Bronchial epithelial cell (primary cell): ENCODE measurements around the gene ZNRF3. TPM values are rescaled to one million over a fixed set of nuclear protein-coding genes. Genes with fewer than 3 reads are reported as not detected.

Experiments
- DNase-seq: peaks from one replicate; pipeline ENCODE4 v3.0.0-alpha.2; 2010; ENCODE audit warnings: low read depth
- FAIRE-seq: peaks from 2 replicates; lab custom pipeline; 2011; peaks lifted over from hg19 to GRCh38; lab: Jason Lieb, UNC
- H3K27me3 ChIP-seq: 2 replicates; pipeline ENCODE4 v1.5.1; 2011; ENCODE audit warnings: low read length; ENCODE audit not compliant: control insufficient read depth, insufficient read depth
- H3K36me3 ChIP-seq: 2 replicates; pipeline ENCODE4 v1.5.1; 2011; ENCODE audit warnings: low read length; ENCODE audit not compliant: control insufficient read depth, insufficient read depth
- H3K4me3 ChIP-seq: 2 replicates; pipeline ENCODE4 v1.5.1; 2011; ENCODE audit warnings: mild to moderate bottlenecking, low read depth, low read length, control low read depth
- total RNA-seq: library from RNA; depleted of rRNA; stranded (reverse); fragments of >200 nt; gene quantifications from 2 replicates; pipeline ENCODE4 v1.2.1, GENCODE V29; 2014
- TF ChIP-seq, protein P1 (sequence below): IDR thresholded peaks from 2 replicates; pipeline ENCODE4 v1.5.1; 2011; ENCODE audit warnings: mild to moderate bottlenecking, moderate library complexity, low read length, control low read depth, inconsistent platforms; ENCODE audit not compliant: insufficient read depth, severe bottlenecking

ZNRF3 gene
- total RNA-seq, 1 donor from 2014 or later: 3.4 TPM

GRCh38 chr22:29072979-29073617 lies 189.7 kb downstream of the ZNRF3 start, which contains the start of gene KREMEN1:
TSS of gene KREMEN1 (plus strand) at chr22:29073035. CDS start at chr22:29073131, 96 bp downstream.
- H3K27me3 ChIP-seq: no peaks in the 10 kb centered on the region
- FAIRE-seq (no peak), DNase-seq (no peak)
- peak within 1 kb of the TSS; percentile 80 for H3K4me3 ChIP-seq
- H3K36me3 ChIP-seq: no peaks in the 10 kb centered on the region
- TF ChIP-seq, protein P1, sequence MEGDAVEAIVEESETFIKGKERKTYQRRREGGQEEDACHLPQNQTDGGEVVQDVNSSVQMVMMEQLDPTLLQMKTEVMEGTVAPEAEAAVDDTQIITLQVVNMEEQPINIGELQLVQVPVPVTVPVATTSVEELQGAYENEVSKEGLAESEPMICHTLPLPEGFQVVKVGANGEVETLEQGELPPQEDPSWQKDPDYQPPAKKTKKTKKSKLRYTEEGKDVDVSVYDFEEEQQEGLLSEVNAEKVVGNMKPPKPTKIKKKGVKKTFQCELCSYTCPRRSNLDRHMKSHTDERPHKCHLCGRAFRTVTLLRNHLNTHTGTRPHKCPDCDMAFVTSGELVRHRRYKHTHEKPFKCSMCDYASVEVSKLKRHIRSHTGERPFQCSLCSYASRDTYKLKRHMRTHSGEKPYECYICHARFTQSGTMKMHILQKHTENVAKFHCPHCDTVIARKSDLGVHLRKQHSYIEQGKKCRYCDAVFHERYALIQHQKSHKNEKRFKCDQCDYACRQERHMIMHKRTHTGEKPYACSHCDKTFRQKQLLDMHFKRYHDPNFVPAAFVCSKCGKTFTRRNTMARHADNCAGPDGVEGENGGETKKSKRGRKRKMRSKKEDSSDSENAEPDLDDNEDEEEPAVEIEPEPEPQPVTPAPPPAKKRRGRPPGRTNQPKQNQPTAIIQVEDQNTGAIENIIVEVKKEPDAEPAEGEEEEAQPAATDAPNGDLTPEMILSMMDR: no peak

GRCh38 chr22:29073618-29074275 lies 190.4 kb downstream of the ZNRF3 start:
- FAIRE-seq (no peak), DNase-seq (peak; percentile 21)
- no peaks in the 10 kb centered on the region for H3K36me3 ChIP-seq
- TF ChIP-seq, protein P1: no peak
- no peaks in the 10 kb centered on the region for H3K27me3 ChIP-seq
- peak overlapping the region; percentile 80 for H3K4me3 ChIP-seq

DNA sequence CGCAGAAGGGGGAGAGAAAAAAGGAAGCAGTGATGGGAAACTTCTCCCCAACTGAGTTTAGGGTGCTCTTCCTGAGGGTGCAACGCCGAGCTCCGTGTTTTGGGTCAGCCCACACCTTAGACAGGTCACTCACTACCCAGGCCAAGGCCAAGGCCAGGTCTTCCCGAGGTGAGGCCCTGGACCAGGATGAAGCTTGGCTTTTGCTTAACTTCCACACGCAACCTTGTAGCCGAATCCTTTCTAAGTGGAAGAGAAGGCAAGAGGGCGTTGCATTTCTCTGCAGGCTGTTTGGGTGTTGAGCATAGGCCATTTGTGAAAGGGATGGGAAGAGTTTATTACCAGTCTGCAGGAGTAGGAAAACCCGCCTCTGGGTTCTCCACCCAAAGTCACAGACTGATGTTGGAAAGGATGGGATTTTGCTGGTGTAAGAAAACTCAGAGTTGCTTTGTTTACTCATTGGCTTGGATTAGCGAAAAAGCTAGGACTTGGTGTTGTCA lies 191.0 kb downstream of the ZNRF3 start:
- Histone ChIP-seq H3K36me3 (no peaks in the 10 kb centered on the region), H3K4me3 (peak overlapping the region; percentile 80), H3K27me3 (no peaks in the 10 kb centered on the region)
- TF ChIP-seq, protein P1: no peak
- FAIRE-seq: no peak
- DNase-seq: no peak

GRCh38 chr22:29078036-29078868 lies 194.9 kb downstream of the ZNRF3 start:
- H3K36me3 ChIP-seq: no peaks in the 10 kb centered on the region
- H3K4me3 ChIP-seq: no peak overlapping the region
- TF ChIP-seq, protein P1: no peak
- FAIRE-seq (no peak), DNase-seq (no peak)
- H3K27me3 ChIP-seq: no peaks in the 10 kb centered on the region

DNA sequence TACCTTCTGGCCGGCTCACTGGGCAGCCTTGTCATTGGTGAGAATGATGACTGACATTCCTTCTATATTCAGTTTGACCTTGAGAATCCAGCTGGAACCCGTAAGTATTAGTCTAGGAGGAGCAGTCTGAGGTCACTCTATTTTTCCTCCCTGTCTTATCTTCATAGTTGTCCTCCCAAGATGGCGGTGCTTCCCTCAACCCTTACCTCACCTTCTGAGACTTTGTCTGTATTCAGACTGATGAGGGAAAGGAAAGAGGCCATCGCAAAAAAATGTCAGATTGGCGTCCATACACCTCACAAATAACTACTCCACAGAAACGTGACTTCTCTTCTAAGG lies 195.5 kb downstream of the ZNRF3 start:
- no peaks in the 10 kb centered on the region for H3K27me3 ChIP-seq
- FAIRE-seq (no peak), DNase-seq (no peak)
- no peak overlapping the region for H3K4me3 ChIP-seq
- TF ChIP-seq, protein P1: no peak
- no peaks in the 10 kb centered on the region for H3K36me3 ChIP-seq
